ACC112 (cell line): ENCODE measurements around the gene CHRD.
A peak's percentile ranks its signal among the peaks of the same experiment; 100 is the strongest.

Source experiments
- H2AFZ ChIP-seq: fragments of 200-600 bp; sonication (generic); one replicate; pipeline ENCODE4 v1.6.0; 2017; ENCODE audit warnings: antibody characterized with exemption, low read length; ENCODE audit not compliant: unreplicated experiment
- H3K27ac ChIP-seq: fragments of 200-600 bp; sonication (generic); 2 replicates; pipeline ENCODE4 v1.5.1; 2014; ENCODE audit warnings: low read depth, mild to moderate bottlenecking, antibody characterized with exemption, low read length, moderate library complexity
- H3K27me3 ChIP-seq: fragments of 200-600 bp; sonication (generic); 2 replicates; pipeline ENCODE4 v1.6.1; 2014; ENCODE audit warnings: mild to moderate bottlenecking, antibody characterized with exemption, low read length, moderate library complexity, mixed read lengths; ENCODE audit not compliant: insufficient read depth
- H3K36me3 ChIP-seq: fragments of 200-600 bp; sonication (generic); 2 replicates; pipeline ENCODE4 v1.6.1; 2016; ENCODE audit warnings: mild to moderate bottlenecking, antibody characterized with exemption, low read length, moderate library complexity, mixed read lengths; ENCODE audit not compliant: insufficient read depth
- H3K4me1 ChIP-seq: fragments of 200-600 bp; sonication (generic); one replicate; pipeline ENCODE4 v1.6.1; 2016; ENCODE audit warnings: low read length, mixed read lengths; ENCODE audit not compliant: insufficient read depth, unreplicated experiment, control insufficient read depth
- H3K4me3 ChIP-seq: fragments of 200-600 bp; sonication (generic); 2 replicates; pipeline ENCODE4 v1.5.1; 2014; ENCODE audit warnings: mild to moderate bottlenecking, low read depth, low read length
- H3K79me2 ChIP-seq: fragments of 200-600 bp; sonication (generic); one replicate; pipeline ENCODE4 v1.6.0; 2016; ENCODE audit warnings: low read length; ENCODE audit not compliant: control insufficient read depth, unreplicated experiment, insufficient read depth

CHRD gene

GRCh38 chr3:184361932-184362667, 17.8 kb upstream of the CHRD start:
- peak overlapping the region; percentile 36 for H2AFZ ChIP-seq
- peaks cover 33% of the 10 kb centered on the region for H3K79me2 ChIP-seq
- H3K4me3 ChIP-seq = peak overlapping the region; percentile 79
- H3K27ac ChIP-seq = peak overlapping the region; percentile 97
- peaks cover 29% of the 10 kb centered on the region for H3K4me1 ChIP-seq
- H3K36me3 ChIP-seq = peaks cover 18% of the 10 kb centered on the region
- no peaks in the 10 kb centered on the region for H3K27me3 ChIP-seq

GRCh38 chr3:184362668-184363546, 16.9 kb upstream of the CHRD start:
- peaks cover 17% of the 10 kb centered on the region for H3K36me3 ChIP-seq
- no peaks in the 10 kb centered on the region for H3K27me3 ChIP-seq
- peak overlapping the region; percentile 16 for H2AFZ ChIP-seq
- peaks cover 33% of the 10 kb centered on the region for H3K79me2 ChIP-seq
- H3K27ac ChIP-seq = peak overlapping the region; percentile 97
- peaks cover 33% of the 10 kb centered on the region for H3K4me1 ChIP-seq
- peak overlapping the region; percentile 79 for H3K4me3 ChIP-seq

GRCh38 chr3:184366619-184367289, 13.1 kb upstream of the CHRD start:
- H3K36me3 ChIP-seq = peaks cover 21% of the 10 kb centered on the region
- peaks cover 21% of the 10 kb centered on the region for H3K79me2 ChIP-seq
- 0 out of 2 replicates have a peak overlapping the region, but pooled peaks have one; percentile 4 for H3K27ac ChIP-seq
- no peak overlapping the region for H2AFZ ChIP-seq
- no peak overlapping the region for H3K4me3 ChIP-seq
- no peaks in the 10 kb centered on the region for H3K27me3 ChIP-seq
- H3K4me1 ChIP-seq = peaks cover 46% of the 10 kb centered on the region

GRCh38 chr3:184368116-184368515, 11.7 kb upstream of the CHRD start:
- H3K36me3 ChIP-seq = peaks cover 21% of the 10 kb centered on the region
- peaks cover 21% of the 10 kb centered on the region for H3K79me2 ChIP-seq
- no peaks in the 10 kb centered on the region for H3K27me3 ChIP-seq
- H3K27ac ChIP-seq = peak overlapping the region; percentile 57
- H3K4me1 ChIP-seq = peaks cover 48% of the 10 kb centered on the region
- no peak overlapping the region for H3K4me3 ChIP-seq
- no peak overlapping the region for H2AFZ ChIP-seq

- Histone ChIP-seq H3K27ac (peak overlapping the region; percentile 57), H3K79me2 (peaks cover 17% of the 10 kb centered on the region), H3K4me3 (no peak overlapping the region), H3K4me1 (peaks cover 51% of the 10 kb centered on the region), H3K36me3 (peaks cover 21% of the 10 kb centered on the region), H3K27me3 (no peaks in the 10 kb centered on the region), H2AFZ (no peak overlapping the region)
Measured at GRCh38 chr3:184368586-184369183, 11.2 kb upstream of the CHRD start.

- H3K4me1 ChIP-seq = peaks cover 37% of the 10 kb centered on the region
- H3K4me3 ChIP-seq = no peak overlapping the region
- H2AFZ ChIP-seq = no peak overlapping the region
- no peaks in the 10 kb centered on the region for H3K79me2 ChIP-seq
- peaks cover 11% of the 10 kb centered on the region for H3K36me3 ChIP-seq
- H3K27ac ChIP-seq = no peak overlapping the region
- H3K27me3 ChIP-seq = peaks cover 14% of the 10 kb centered on the region
Measured at GRCh38 chr3:184371570-184372018, 8.3 kb upstream of the CHRD start.

GRCh38 chr3:184372296-184372821, 7.5 kb upstream of the CHRD start:
- Histone ChIP-seq H3K4me1 (peaks cover 33% of the 10 kb centered on the region), H3K79me2 (no peaks in the 10 kb centered on the region), H3K4me3 (no peak overlapping the region), H2AFZ (no peak overlapping the region), H3K27ac (no peak overlapping the region), H3K36me3 (peaks cover 6% of the 10 kb centered on the region), H3K27me3 (peaks cover 19% of the 10 kb centered on the region)

- Histone ChIP-seq H3K27ac (no peak overlapping the region), H3K79me2 (no peaks in the 10 kb centered on the region), H3K36me3 (peaks cover 4% of the 10 kb centered on the region), H3K4me1 (peaks cover 30% of the 10 kb centered on the region), H3K27me3 (peaks cover 24% of the 10 kb centered on the region), H2AFZ (no peak overlapping the region), H3K4me3 (no peak overlapping the region)
Measured at GRCh38 chr3:184372911-184373310, 6.9 kb upstream of the CHRD start.

GRCh38 chr3:184373422-184373821, 6.4 kb upstream of the CHRD start:
- H3K4me1 ChIP-seq = peaks cover 25% of the 10 kb centered on the region
- H3K79me2 ChIP-seq = no peaks in the 10 kb centered on the region
- H3K27me3 ChIP-seq = peaks cover 29% of the 10 kb centered on the region
- H3K36me3 ChIP-seq = no peaks in the 10 kb centered on the region; the same call in 1 of the 2 replicates
- H2AFZ ChIP-seq = no peak overlapping the region
- H3K4me3 ChIP-seq = no peak overlapping the region
- no peak overlapping the region for H3K27ac ChIP-seq
